NOMO-1 treated with DMSO at 0.1 percent for 48 hours (cell line): Measurements from ENCODE around the gene HHAT.
A peak's percentile ranks its signal among the peaks of the same experiment; 100 is the strongest.

Experiments
- DNase-seq: peaks from one replicate; lab custom pipeline; 2025; ENCODE audit not compliant: unreplicated experiment; lab: John Stamatoyannopoulos, UW

Gene HHAT

GRCh38 chr1:210313046-210313595, 15.6 kb upstream of the HHAT start:
- DNase-seq: no peak

GRCh38 chr1:210313921-210314320, 14.8 kb upstream of the HHAT start:
- no peak for DNase-seq

- DNase-seq: no peak
Observed at GRCh38 chr1:210315529-210315928, 13.2 kb upstream of the HHAT start.

- DNase-seq: no peak
Observed at GRCh38 chr1:210321131-210321530, 7.6 kb upstream of the HHAT start.

GRCh38 chr1:210321552-210321951, 7.2 kb upstream of the HHAT start:
- no peak for DNase-seq

- peak; percentile 71 for DNase-seq
Observed at GRCh38 chr1:210323957-210324356, 4.7 kb upstream of the HHAT start.

GRCh38 chr1:210325026-210325670, 3.6 kb upstream of the HHAT start:
- DNase-seq: no peak

GRCh38 chr1:210328032-210328745, 513 bp upstream of the HHAT start:
- no peak for DNase-seq

GRCh38 chr1:210330279-210330866, 1.7 kb downstream of the HHAT start:
- DNase-seq: no peak

GRCh38 chr1:210332233-210332632, 3.5 kb downstream of the HHAT start:
- DNase-seq: no peak

- DNase-seq: no peak
Observed at GRCh38 chr1:210332719-210333398, 4.2 kb downstream of the HHAT start.

- DNase-seq: no peak
Observed at GRCh38 chr1:210335001-210335400, 6.3 kb downstream of the HHAT start.

- no peak for DNase-seq
Observed at GRCh38 chr1:210336362-210336761, 7.7 kb downstream of the HHAT start.

GRCh38 chr1:210339500-210339899, 10.8 kb downstream of the HHAT start:
- DNase-seq: no peak

- DNase-seq: peak; percentile 71
Observed at GRCh38 chr1:210340311-210340710, 11.6 kb downstream of the HHAT start.

GRCh38 chr1:210340841-210341240, 12.1 kb downstream of the HHAT start:
- DNase-seq: no peak

GRCh38 chr1:210342986-210343780, 14.5 kb downstream of the HHAT start:
- DNase-seq: no peak

- DNase-seq: no peak
Observed at GRCh38 chr1:210344706-210345105, 16.0 kb downstream of the HHAT start.

GRCh38 chr1:210347112-210347511, 18.4 kb downstream of the HHAT start:
- no peak for DNase-seq

- no peak for DNase-seq
Observed at GRCh38 chr1:210351496-210351895, 22.8 kb downstream of the HHAT start.

GRCh38 chr1:210352575-210352974, 23.9 kb downstream of the HHAT start:
- DNase-seq: no peak
